BLaER1 treated with 17β-estradiol and CSF1 and Interleukin-3, amounts not matched to agents 10 nM and 100 nM (cell line): Measurements from ENCODE around the gene E2F4.

Source experiments
- H3K27ac ChIP-seq, 11 experiments: shearing (Covaris generic); formaldehyde crosslinking; 2 replicates each; pipeline ENCODE4 v1.8.1; 2022
- H3K27me3 ChIP-seq, 11 experiments: shearing (Covaris generic); formaldehyde crosslinking; 2 replicates each; pipeline ENCODE4 v1.8.1; 2022
- H3K36me3 ChIP-seq, 11 experiments: shearing (Covaris generic); formaldehyde crosslinking; 2 replicates each; pipeline ENCODE4 v1.8.1; 2022
- H3K4me1 ChIP-seq, 10 experiments: shearing (Covaris generic); formaldehyde crosslinking; 2 replicates each; pipeline ENCODE4 v1.8.1; 2022
- H3K4me2 ChIP-seq, 11 experiments: shearing (Covaris generic); formaldehyde crosslinking; 2 replicates each; pipeline ENCODE4 v1.8.1; 2022
- H3K4me3 ChIP-seq, 10 experiments: shearing (Covaris generic); formaldehyde crosslinking; 2 replicates each; pipeline ENCODE4 v1.8.1; 2022
- H3K9ac ChIP-seq, 11 experiments: shearing (Covaris generic); formaldehyde crosslinking; 2 replicates each; pipeline ENCODE4 v1.8.1; 2022
- H3K9me3 ChIP-seq, 11 experiments: shearing (Covaris generic); formaldehyde crosslinking; replicated peaks in 1 of 11; 2 replicates each; pipeline ENCODE4 v1.8.1; 2022
- H4K20me1 ChIP-seq, 11 experiments: shearing (Covaris generic); formaldehyde crosslinking; 2 replicates each; pipeline ENCODE4 v1.8.1; 2022
- Cebpa-rat ChIP-seq, 11 experiments: shearing (Covaris generic); IDR thresholded peaks; 2 replicates each; pipeline ENCODE4 v1.8.1; 2022

E2F4 gene, protein sequence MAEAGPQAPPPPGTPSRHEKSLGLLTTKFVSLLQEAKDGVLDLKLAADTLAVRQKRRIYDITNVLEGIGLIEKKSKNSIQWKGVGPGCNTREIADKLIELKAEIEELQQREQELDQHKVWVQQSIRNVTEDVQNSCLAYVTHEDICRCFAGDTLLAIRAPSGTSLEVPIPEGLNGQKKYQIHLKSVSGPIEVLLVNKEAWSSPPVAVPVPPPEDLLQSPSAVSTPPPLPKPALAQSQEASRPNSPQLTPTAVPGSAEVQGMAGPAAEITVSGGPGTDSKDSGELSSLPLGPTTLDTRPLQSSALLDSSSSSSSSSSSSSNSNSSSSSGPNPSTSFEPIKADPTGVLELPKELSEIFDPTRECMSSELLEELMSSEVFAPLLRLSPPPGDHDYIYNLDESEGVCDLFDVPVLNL

GRCh38 chr16:67191995-67192681, at the start of gene E2F4:
Gene E2F4 (plus strand): TSS chr16:67192155. CDS start chr16:67192228, 73 bp downstream.
- H4K20me1 ChIP-seq, result peaks cover 18 to 50% (median 47%) of the 10 kb centered on the region in 11 experiments; a peak in 21 of 22 replicates
- H3K27me3 ChIP-seq, result no peaks in the 10 kb centered on the region
- peak within 1 kb of the TSS; percentile 94 to 100 (median 99) for H3K4me2 ChIP-seq
- peak within 1 kb of the TSS; percentile 79 to 95 (median 91) for H3K27ac ChIP-seq
- peaks cover 39 to 68% (median 53%) of the 10 kb centered on the region in 10 experiments for H3K4me1 ChIP-seq
- H3K9ac ChIP-seq, result peak within 1 kb of the TSS; percentile 90 to 98 (median 95)
- H3K4me3 ChIP-seq, result peak within 1 kb of the TSS; percentile 89 to 100 (median 96)
- peaks cover 32 to 45% (median 42%) of the 10 kb centered on the region in 11 experiments for H3K36me3 ChIP-seq
- TF ChIP-seq Cebpa-rat (IDR thresholded peaks at IDR 0.05), result no peak
- no peaks in the 10 kb centered on the region for H3K9me3 ChIP-seq

DNA sequence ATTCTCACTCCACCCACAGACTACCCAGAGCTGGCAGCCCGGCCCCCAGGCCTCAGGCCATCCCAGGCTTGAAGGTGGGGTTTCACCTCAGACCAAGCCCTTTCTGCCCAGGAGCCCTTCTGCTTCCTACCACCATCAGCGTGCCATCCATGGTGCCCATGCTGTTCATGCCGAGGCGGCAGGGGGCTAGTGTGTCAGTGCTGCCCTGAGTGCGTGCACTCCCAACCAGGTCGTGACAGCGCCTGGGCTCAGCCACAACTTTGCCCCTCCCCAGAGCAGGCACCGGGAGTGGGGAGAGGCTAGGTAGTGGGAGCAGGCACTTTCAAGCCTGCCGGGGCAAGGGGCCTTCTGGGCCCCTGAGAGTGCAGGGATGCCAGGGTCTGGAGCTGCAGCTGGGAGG, 49.6 kb upstream of the E2F4 start:
- no peak for TF ChIP-seq Cebpa-rat (IDR thresholded peaks at IDR 0.05)
- Histone ChIP-seq H3K36me3 (peaks cover 99 to 100% (median 100%) of the 10 kb centered on the region in 11 experiments), H3K4me1 (no peaks in the 10 kb centered on the region)

GRCh38 chr16:67144943-67145342, 47.0 kb upstream of the E2F4 start:
- Histone ChIP-seq H3K9ac (no peak overlapping the region), H3K4me3 (no peak overlapping the region), H3K27ac (no peak overlapping the region), H3K27me3 (peaks cover 7 to 14% (median 11%) of the 10 kb centered on the region in 11 experiments), H4K20me1 (peaks cover 12 to 83% (median 38%) of the 10 kb centered on the region in 11 experiments; a peak in 20 of 22 replicates), H3K9me3 (peaks cover 0 to 9% (median 0%) of the 10 kb centered on the region in 11 experiments; a peak in 4 of 22 replicates), H3K36me3 (peaks cover 97 to 100% (median 100%) of the 10 kb centered on the region in 11 experiments), H3K4me2 (no peak overlapping the region), H3K4me1 (peaks cover 0 to 4% (median under 1%) of the 10 kb centered on the region in 10 experiments; a peak in 11 of 20 replicates)
- TF ChIP-seq Cebpa-rat (IDR thresholded peaks at IDR 0.05), result no peak

More for the DNA sequence above, 49.6 kb upstream of the E2F4 start:
- H3K4me2 ChIP-seq, result no peak overlapping the region
- H3K9me3 ChIP-seq, result no peaks in the 10 kb centered on the region
- H3K27me3 ChIP-seq, result no peaks in the 10 kb centered on the region
- no peak overlapping the region for H3K9ac ChIP-seq
- peaks cover 0 to 80% (median 16%) of the 10 kb centered on the region in 11 experiments; a peak in 18 of 22 replicates for H4K20me1 ChIP-seq
- no peak overlapping the region for H3K27ac ChIP-seq
- H3K4me3 ChIP-seq, result no peak overlapping the region

DNA sequence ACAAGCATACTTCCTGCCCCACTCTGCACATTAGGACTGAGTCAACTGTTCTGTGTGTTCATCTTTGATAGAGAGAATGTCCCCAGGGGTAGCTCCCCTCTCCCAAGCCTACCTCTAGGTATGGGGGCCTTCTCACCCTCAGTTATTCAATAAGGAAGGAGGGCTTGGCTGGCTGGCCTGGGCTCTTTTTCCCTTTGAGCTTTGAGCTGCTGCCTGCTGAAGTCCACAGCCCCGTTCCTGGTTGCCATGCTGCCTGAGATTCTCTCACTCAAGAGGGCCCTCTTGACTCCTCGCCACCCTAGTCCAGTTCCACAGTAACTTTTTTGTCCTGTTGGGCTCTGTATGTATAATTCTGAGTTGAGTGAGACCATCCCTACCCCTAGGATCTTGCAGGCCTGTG, 46.2 kb upstream of the E2F4 start:
- Histone ChIP-seq H3K9ac (peak overlapping the region in 1 of 11 experiments; percentile 1; a peak in 1 of 22 replicates), H3K4me3 (no peak overlapping the region), H3K27me3 (peaks cover 15 to 22% (median 19%) of the 10 kb centered on the region in 11 experiments), H3K36me3 (peaks cover 89 to 95% (median 93%) of the 10 kb centered on the region in 11 experiments), H4K20me1 (peaks cover 20 to 91% (median 46%) of the 10 kb centered on the region in 11 experiments), H3K4me2 (no peak overlapping the region), H3K4me1 (peaks cover 7 to 12% (median 9%) of the 10 kb centered on the region in 10 experiments; a peak in 19 of 20 replicates), H3K27ac (no peak overlapping the region), H3K9me3 (peaks cover 0 to 12% (median 0%) of the 10 kb centered on the region in 11 experiments; a peak in 4 of 22 replicates)
- TF ChIP-seq Cebpa-rat (IDR thresholded peaks at IDR 0.05), result no peak

DNA sequence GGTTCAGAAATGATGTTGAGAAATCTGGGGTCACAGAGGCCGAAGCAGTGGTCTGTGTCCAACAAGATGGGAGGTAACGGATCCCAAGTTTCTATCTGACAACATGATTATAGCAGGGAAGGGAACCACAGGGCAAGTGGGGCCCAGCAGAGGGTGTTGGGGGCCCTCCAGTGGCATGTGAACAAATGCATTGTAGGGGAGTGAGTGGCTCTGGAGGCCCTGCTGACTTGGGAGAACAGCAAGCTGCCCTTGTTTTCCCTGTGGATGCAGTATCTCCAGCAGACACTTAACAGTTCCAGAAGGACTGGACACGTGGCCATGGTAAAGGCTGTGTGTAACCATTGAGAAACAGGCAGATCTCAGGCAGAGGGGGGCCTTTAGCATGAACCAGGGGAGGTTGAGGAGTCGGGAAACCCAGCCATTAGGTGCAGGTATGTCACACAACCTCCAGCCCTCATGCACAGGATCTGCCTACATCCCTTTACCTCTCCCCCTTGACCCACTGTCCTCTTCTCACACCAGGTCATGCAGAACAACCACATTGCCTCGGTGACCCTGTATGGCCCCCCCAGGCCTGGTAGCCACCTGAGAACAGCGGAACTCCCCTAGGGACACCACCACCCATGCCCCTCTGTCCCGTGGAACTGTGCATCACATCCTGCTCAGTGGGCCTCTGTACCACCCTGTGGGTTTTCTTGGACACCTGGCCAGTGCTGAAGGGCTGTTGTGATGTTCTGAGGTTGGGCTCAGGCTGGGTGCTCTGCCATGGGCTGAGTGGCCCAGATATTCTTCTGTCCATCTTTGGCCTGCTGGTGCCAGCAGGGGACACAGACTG, 45.2 kb upstream of the E2F4 start:
- Histone ChIP-seq H3K9ac (no peak overlapping the region), H3K9me3 (peaks cover 0 to 12% (median 0%) of the 10 kb centered on the region in 11 experiments; a peak in 4 of 22 replicates), H4K20me1 (peaks cover 26 to 95% (median 55%) of the 10 kb centered on the region in 11 experiments), H3K36me3 (peaks cover 79 to 85% (median 83%) of the 10 kb centered on the region in 11 experiments), H3K27me3 (peaks cover 25 to 32% (median 29%) of the 10 kb centered on the region in 11 experiments), H3K4me2 (no peak overlapping the region), H3K4me3 (no peak overlapping the region), H3K4me1 (peaks cover 10 to 15% (median 14%) of the 10 kb centered on the region in 10 experiments; a peak in 19 of 20 replicates), H3K27ac (no peak overlapping the region)
- TF ChIP-seq Cebpa-rat (IDR thresholded peaks at IDR 0.05), result no peak

DNA sequence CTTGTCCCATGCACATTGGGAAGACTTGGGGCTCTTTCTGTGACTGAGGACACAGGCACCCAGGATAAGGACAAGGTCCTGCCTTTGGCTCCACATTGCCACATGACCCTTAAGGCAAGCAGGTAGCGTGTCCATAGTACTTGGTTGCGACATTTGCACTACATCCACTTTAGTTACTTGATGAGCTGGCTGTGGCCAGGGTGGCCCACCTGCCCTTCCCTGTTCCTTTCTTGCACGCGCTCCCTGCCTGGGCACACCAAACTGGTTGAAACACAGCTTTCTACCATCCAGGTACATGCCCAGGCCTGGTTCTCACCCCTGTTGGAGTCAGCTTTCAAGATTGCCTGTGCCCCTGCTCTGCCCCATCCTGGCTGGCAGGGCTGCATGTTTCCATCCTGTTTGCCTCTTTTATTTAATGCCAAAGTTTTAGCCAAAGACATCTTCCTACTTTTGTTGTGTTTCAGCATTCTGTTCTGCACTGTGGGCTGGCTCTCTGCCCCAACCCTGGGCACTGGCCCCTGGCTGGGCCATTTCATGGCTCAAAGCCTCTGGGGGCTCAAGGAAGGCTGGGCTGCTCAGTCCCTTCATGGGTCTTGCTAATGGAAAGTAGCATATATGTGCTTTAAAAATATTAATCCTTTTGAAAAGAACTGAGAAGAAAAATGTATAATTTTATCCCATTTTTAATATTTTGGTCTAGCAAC, 44.4 kb upstream of the E2F4 start:
- peaks cover 0 to 12% (median 0%) of the 10 kb centered on the region in 11 experiments; a peak in 4 of 22 replicates for H3K9me3 ChIP-seq
- H3K27me3 ChIP-seq, result peaks cover 29 to 40% (median 37%) of the 10 kb centered on the region in 11 experiments
- no peak for TF ChIP-seq Cebpa-rat (IDR thresholded peaks at IDR 0.05)
- no peak overlapping the region for H3K27ac ChIP-seq
- H4K20me1 ChIP-seq, result peaks cover 29 to 95% (median 53%) of the 10 kb centered on the region in 11 experiments
- no peak overlapping the region for H3K9ac ChIP-seq
- peaks cover 10 to 15% (median 14%) of the 10 kb centered on the region in 10 experiments; a peak in 19 of 20 replicates for H3K4me1 ChIP-seq
- H3K4me3 ChIP-seq, result no peak overlapping the region
- peaks cover 70 to 77% (median 74%) of the 10 kb centered on the region in 11 experiments for H3K36me3 ChIP-seq
- no peak overlapping the region for H3K4me2 ChIP-seq

DNA sequence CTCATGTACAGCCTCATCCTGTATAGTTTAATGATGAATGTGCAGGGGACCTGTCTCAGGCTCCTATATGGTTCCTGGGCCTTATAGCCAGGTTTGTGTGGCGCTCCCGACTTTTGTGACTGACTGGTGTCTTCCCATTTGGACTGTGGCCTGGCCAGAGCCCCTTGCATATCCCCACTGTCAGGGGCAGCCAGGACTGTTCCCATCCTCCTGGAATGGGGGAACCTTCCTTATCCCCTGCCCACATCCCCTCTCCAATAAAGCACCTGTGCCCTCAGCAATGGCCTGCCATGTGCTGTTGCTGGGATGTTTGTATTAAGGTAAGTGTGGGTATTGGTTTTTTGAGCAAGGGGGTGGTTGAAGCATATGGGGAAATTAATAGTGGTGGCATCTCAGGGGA, 43.7 kb upstream of the E2F4 start:
- Histone ChIP-seq H3K27me3 (peaks cover 29 to 45% (median 41%) of the 10 kb centered on the region in 11 experiments), H4K20me1 (peaks cover 35 to 95% (median 58%) of the 10 kb centered on the region in 11 experiments), H3K4me1 (peaks cover 10 to 15% (median 14%) of the 10 kb centered on the region in 10 experiments; a peak in 19 of 20 replicates), H3K9me3 (peaks cover 0 to 12% (median 0%) of the 10 kb centered on the region in 11 experiments; a peak in 4 of 22 replicates), H3K4me2 (no peak overlapping the region), H3K36me3 (peaks cover 64 to 70% (median 68%) of the 10 kb centered on the region in 11 experiments), H3K27ac (no peak overlapping the region), H3K4me3 (no peak overlapping the region), H3K9ac (no peak overlapping the region)
- TF ChIP-seq Cebpa-rat (IDR thresholded peaks at IDR 0.05), result no peak
